Loucy (cell line): ENCODE data around the gene MYT1.

Experiments used
- H2AFZ ChIP-seq: fragments of 200-600 bp; sonication (generic); 2 replicates; pipeline ENCODE4 v1.6.0; 2016; ENCODE audit warnings: antibody characterized with exemption, mild to moderate bottlenecking, low read length, moderate library complexity
- H3F3A ChIP-seq: fragments of 200-600 bp; 2 replicates; pipeline ENCODE4 v1.6.0; 2016; ENCODE audit warnings: antibody characterized with exemption, low read depth, mild to moderate bottlenecking
- H3K27me3 ChIP-seq: fragments of 200-600 bp; sonication (generic); 2 replicates; pipeline ENCODE4 v1.6.1; 2014; ENCODE audit warnings: low read length, mild to moderate bottlenecking; ENCODE audit not compliant: insufficient read depth, poor library complexity, severe bottlenecking
- H3K36me3 ChIP-seq: fragments of 200-600 bp; sonication (generic); 2 replicates; pipeline ENCODE4 v1.6.1; 2016; ENCODE audit warnings: low read length; ENCODE audit not compliant: insufficient read depth
- H3K4me1 ChIP-seq: fragments of 200-600 bp; sonication (generic); 2 replicates; pipeline ENCODE4 v1.5.1; 2014; ENCODE audit warnings: low read length, mild to moderate bottlenecking; ENCODE audit not compliant: insufficient read depth, poor library complexity, severe bottlenecking
- H3K4me2 ChIP-seq: fragments of 200-600 bp; sonication (generic); 2 replicates; pipeline ENCODE4 v1.6.0; 2014; ENCODE audit warnings: antibody characterized with exemption, low read length, low read depth, mild to moderate bottlenecking; ENCODE audit not compliant: poor library complexity, severe bottlenecking
- H3K4me3 ChIP-seq: fragments of 200-600 bp; sonication (generic); 2 replicates; pipeline ENCODE4 v1.5.1; 2014; ENCODE audit warnings: low read length, mild to moderate bottlenecking, mixed read lengths; ENCODE audit not compliant: poor library complexity, severe bottlenecking
- H3K79me2 ChIP-seq: fragments of 200-600 bp; sonication (generic); 2 replicates; pipeline ENCODE4 v1.6.1; 2014; ENCODE audit warnings: low read length; ENCODE audit not compliant: insufficient read depth
- H3K9ac ChIP-seq: fragments of 200-600 bp; sonication (generic); 2 replicates; pipeline ENCODE4 v1.6.0; 2014; ENCODE audit warnings: mild to moderate bottlenecking, low read depth, low read length, moderate library complexity; ENCODE audit not compliant: poor library complexity, severe bottlenecking
- H3K9me2 ChIP-seq: fragments of 200-600 bp; sonication (generic); replicated peaks from 2 replicates; pipeline ENCODE4 v1.6.1; 2016; ENCODE audit warnings: low read depth, low read length, mixed read lengths
- H3K9me3 ChIP-seq: fragments of 200-600 bp; sonication (generic); 2 replicates; pipeline ENCODE4 v1.6.1; 2014; ENCODE audit warnings: mild to moderate bottlenecking, antibody characterized with exemption, low read length, low read depth; ENCODE audit not compliant: insufficient read depth
- H4K20me1 ChIP-seq: fragments of 200-600 bp; sonication (generic); 2 replicates; pipeline ENCODE4 v1.6.0; 2014; ENCODE audit warnings: antibody characterized with exemption, low read length, mild to moderate bottlenecking; ENCODE audit not compliant: insufficient read depth, poor library complexity, severe bottlenecking
- CTCF ChIP-seq: fragments of 200-600 bp; sonication (generic); conservative IDR thresholded peaks from 2 replicates; pipeline ENCODE4 v1.5.1; 2014; ENCODE audit warnings: mild to moderate bottlenecking, antibody characterized with exemption, low read length
- EZH2phosphoT487 ChIP-seq: fragments of 200-600 bp; IDR thresholded peaks from 2 replicates; pipeline ENCODE4 v1.6.1; 2018; ENCODE audit warnings: antibody characterized with exemption, mild to moderate bottlenecking, moderate library complexity, borderline replicate concordance

MYT1 gene

GRCh38 chr20:64238115-64238825 is 74.0 kb downstream of the MYT1 start:
- H3K27me3 ChIP-seq = no peaks in the 10 kb centered on the region
- H4K20me1 ChIP-seq = no peaks in the 10 kb centered on the region
- peaks cover 20% of the 10 kb centered on the region; the same call in 1 of the 2 replicates for H3K9me3 ChIP-seq
- H3K4me2 ChIP-seq = no peak overlapping the region
- H3K4me3 ChIP-seq = no peak overlapping the region
- H3K4me1 ChIP-seq = peaks cover 3% of the 10 kb centered on the region
- H3K9ac ChIP-seq = no peak overlapping the region
- no peaks in the 10 kb centered on the region for H3K9me2 ChIP-seq
- no peaks in the 10 kb centered on the region for H3K36me3 ChIP-seq
- TF ChIP-seq EZH2phosphoT487 (no peak), CTCF (no peak)
- H3F3A ChIP-seq = no peaks in the 10 kb centered on the region
- H2AFZ ChIP-seq = no peak overlapping the region
- no peaks in the 10 kb centered on the region for H3K79me2 ChIP-seq

- TF ChIP-seq EZH2phosphoT487 (no peak), CTCF (no peak)
- H3K79me2 ChIP-seq = no peaks in the 10 kb centered on the region
- no peak overlapping the region for H3K9ac ChIP-seq
- no peaks in the 10 kb centered on the region for H4K20me1 ChIP-seq
- H3K9me3 ChIP-seq = peaks cover 23% of the 10 kb centered on the region; the same call in 1 of the 2 replicates
- H2AFZ ChIP-seq = no peak overlapping the region
- H3K4me3 ChIP-seq = no peak overlapping the region
- H3K27me3 ChIP-seq = no peaks in the 10 kb centered on the region
- no peaks in the 10 kb centered on the region for H3F3A ChIP-seq
- H3K4me1 ChIP-seq = no peaks in the 10 kb centered on the region
- H3K4me2 ChIP-seq = no peak overlapping the region
- no peaks in the 10 kb centered on the region for H3K36me3 ChIP-seq
- H3K9me2 ChIP-seq = no peaks in the 10 kb centered on the region
Observed at GRCh38 chr20:64238851-64239387, 74.7 kb downstream of the MYT1 start.

- H3K79me2 ChIP-seq = no peaks in the 10 kb centered on the region
- H3K9me3 ChIP-seq = peaks cover 28% of the 10 kb centered on the region; the same call in 1 of the 2 replicates
- no peaks in the 10 kb centered on the region for H4K20me1 ChIP-seq
- H3K9me2 ChIP-seq = no peaks in the 10 kb centered on the region
- TF ChIP-seq CTCF (no peak), EZH2phosphoT487 (no peak)
- H3K9ac ChIP-seq = no peak overlapping the region
- no peaks in the 10 kb centered on the region for H3K4me1 ChIP-seq
- no peaks in the 10 kb centered on the region for H3K27me3 ChIP-seq
- H3F3A ChIP-seq = no peaks in the 10 kb centered on the region
- H2AFZ ChIP-seq = no peak overlapping the region
- no peak overlapping the region for H3K4me3 ChIP-seq
- H3K4me2 ChIP-seq = no peak overlapping the region
- H3K36me3 ChIP-seq = no peaks in the 10 kb centered on the region
Observed at GRCh38 chr20:64239449-64240242, 75.4 kb downstream of the MYT1 start.
